Trophoblast cell (in vitro differentiated cells and primary cell): ENCODE data around the gene GJB1.

Experiments
- DNase-seq, 2 donors: peaks; one replicate each; pipeline ENCODE4 v3.0.0-alpha.2; 2016
- H2AFZ ChIP-seq: 2 replicates; pipeline ENCODE4 v1.6.1; 2013; ENCODE audit warnings: low read length, moderate library complexity, mild to moderate bottlenecking; ENCODE audit not compliant: insufficient read depth, poor library complexity
- H2AK5ac ChIP-seq: 2 replicates; pipeline ENCODE4 v1.6.1; 2013; ENCODE audit warnings: mild to moderate bottlenecking, low read length
- H2BK120ac ChIP-seq: 2 replicates; pipeline ENCODE4 v1.6.1; 2013; ENCODE audit warnings: low read length, mild to moderate bottlenecking, moderate library complexity; ENCODE audit not compliant: insufficient read depth, poor library complexity
- H2BK12ac ChIP-seq: 2 replicates; pipeline ENCODE4 v1.6.1; 2013; ENCODE audit warnings: mild to moderate bottlenecking, low read length, moderate library complexity
- H2BK5ac ChIP-seq: 2 replicates; pipeline ENCODE4 v1.6.1; 2013; ENCODE audit warnings: low read length, low read depth, moderate library complexity, mild to moderate bottlenecking; ENCODE audit not compliant: poor library complexity
- H3K14ac ChIP-seq: 2 replicates; pipeline ENCODE4 v1.6.1; 2013; ENCODE audit warnings: mild to moderate bottlenecking, low read length
- H3K18ac ChIP-seq: 2 replicates; pipeline ENCODE4 v1.6.1; 2013; ENCODE audit warnings: mild to moderate bottlenecking, low read length
- H3K23ac ChIP-seq: 2 replicates; pipeline ENCODE4 v1.6.1; 2013; ENCODE audit warnings: low read length
- H3K27ac ChIP-seq: 2 replicates; pipeline ENCODE4 v1.5.1; 2013; ENCODE audit warnings: low read depth, mild to moderate bottlenecking, inconsistent platforms, low read length, moderate library complexity
- H3K27me3 ChIP-seq: 2 replicates; pipeline ENCODE4 v1.6.1; 2013; ENCODE audit warnings: inconsistent platforms, mild to moderate bottlenecking, low read length, moderate library complexity; ENCODE audit not compliant: insufficient read depth
- H3K36me3 ChIP-seq, 2 experiments: 1 replicate in 1 of 2; 2 replicates in 1 of 2; pipeline ENCODE4 v1.6.1; 2013; ENCODE audit warnings: low read length in 2 of 2, mild to moderate bottlenecking in 2 of 2, moderate library complexity in 1 of 2; ENCODE audit not compliant: insufficient read depth in 2 of 2, control insufficient read depth in 1 of 2
- H3K4ac ChIP-seq: 2 replicates; pipeline ENCODE4 v1.6.1; 2013; ENCODE audit warnings: low read depth, mild to moderate bottlenecking, low read length, moderate library complexity
- H3K4me1 ChIP-seq, 2 experiments: 1 replicate in 1 of 2; 2 replicates in 1 of 2; pipeline ENCODE4 v1.6.1; 2013; ENCODE audit warnings: low read length in 2 of 2, mild to moderate bottlenecking in 2 of 2, moderate library complexity in 1 of 2; ENCODE audit not compliant: insufficient read depth in 2 of 2, control insufficient read depth in 1 of 2
- H3K4me2 ChIP-seq: 2 replicates; pipeline ENCODE4 v1.6.1; 2013; ENCODE audit warnings: inconsistent platforms, mild to moderate bottlenecking, low read length, moderate library complexity
- H3K4me3 ChIP-seq: 2 replicates; pipeline ENCODE4 v1.5.1; 2013; ENCODE audit warnings: mild to moderate bottlenecking, low read depth, low read length, inconsistent platforms
- H3K79me1 ChIP-seq: one replicate; pipeline ENCODE4 v1.6.1; 2013; ENCODE audit warnings: low read length
- H3K79me2 ChIP-seq: 2 replicates; pipeline ENCODE4 v1.6.1; 2013; ENCODE audit warnings: low read length, mild to moderate bottlenecking; ENCODE audit not compliant: control insufficient read depth, insufficient read depth, poor library complexity
- H3K9ac ChIP-seq: 2 replicates; pipeline ENCODE4 v1.6.1; 2013; ENCODE audit warnings: mild to moderate bottlenecking, low read length
- H3K9me3 ChIP-seq: 2 replicates; pipeline ENCODE4 v1.6.1; 2013; ENCODE audit warnings: low read depth, mild to moderate bottlenecking, control low read depth, inconsistent platforms, low read length; ENCODE audit not compliant: insufficient read depth
- H4K12ac ChIP-seq: 2 replicates; pipeline ENCODE4 v1.6.1; 2013; ENCODE audit warnings: low read depth, mild to moderate bottlenecking, low read length, moderate library complexity
- H4K8ac ChIP-seq: 2 replicates; pipeline ENCODE4 v1.6.1; 2013; ENCODE audit warnings: low read depth, mild to moderate bottlenecking, low read length, moderate library complexity
- H4K91ac ChIP-seq: one replicate; pipeline ENCODE4 v1.6.1; 2013; ENCODE audit warnings: low read depth, mild to moderate bottlenecking, low read length, moderate library complexity
- WGBS: extraction: QIAGEN DNeasy Blood & Tissue Kit; methylation state at CpG from one replicate; pipeline ENCODE4 v1.1.7; 2013; ENCODE audit warnings: missing lambda C conversion rate; ENCODE audit not compliant: insufficient read length, insufficient coverage; ENCODE audit errors: extremely low coverage; 5-methylcytosine and 5-hydroxymethylcytosine counted together

The GJB1 gene

GRCh38 chrX:71239781-71240180, 16.8 kb downstream of the GJB1 start:
- H2BK5ac ChIP-seq, result no peak overlapping the region
- no peak overlapping the region for H2BK120ac ChIP-seq
- no peak overlapping the region for H2AFZ ChIP-seq
- H3K79me2 ChIP-seq, result no peaks in the 10 kb centered on the region
- H3K27ac ChIP-seq, result no peak overlapping the region
- H3K27me3 ChIP-seq, result no peaks in the 10 kb centered on the region
- no peaks in the 10 kb centered on the region for H3K79me1 ChIP-seq
- H3K9me3 ChIP-seq, result no peaks in the 10 kb centered on the region
- H3K4me1 ChIP-seq, result no peaks in the 10 kb centered on the region
- no peak overlapping the region for H4K91ac ChIP-seq
- H3K9ac ChIP-seq, result no peak overlapping the region
- H4K12ac ChIP-seq, result no peak overlapping the region
- no peak overlapping the region for H3K4me2 ChIP-seq
- DNase-seq, result no peak
- H3K36me3 ChIP-seq, result peaks cover 40 to 52% of the 10 kb centered on the region in 2 experiments
- no peak overlapping the region for H3K23ac ChIP-seq
- H3K4me3 ChIP-seq, result no peak overlapping the region
- no CpG with 5 or more reads among the region's 3 CpGs for WGBS
- no peak overlapping the region for H2BK12ac ChIP-seq
- H3K4ac ChIP-seq, result no peak overlapping the region
- H3K14ac ChIP-seq, result no peak overlapping the region
- no peak overlapping the region for H3K18ac ChIP-seq
- no peak overlapping the region for H4K8ac ChIP-seq
- H2AK5ac ChIP-seq, result no peak overlapping the region

- Histone ChIP-seq H4K12ac (no peak overlapping the region), H2BK120ac (no peak overlapping the region), H3K4me3 (no peak overlapping the region), H3K27me3 (no peaks in the 10 kb centered on the region), H2AK5ac (no peak overlapping the region), H3K23ac (no peak overlapping the region), H3K4ac (no peak overlapping the region), H3K9ac (no peak overlapping the region), H2AFZ (no peak overlapping the region), H3K36me3 (peaks cover 52 to 66% of the 10 kb centered on the region in 2 experiments), H3K4me2 (no peak overlapping the region), H2BK5ac (no peak overlapping the region), H3K4me1 (no peaks in the 10 kb centered on the region), H3K14ac (no peak overlapping the region), H2BK12ac (no peak overlapping the region), H3K27ac (no peak overlapping the region), H3K9me3 (no peaks in the 10 kb centered on the region), H3K18ac (no peak overlapping the region), H4K8ac (no peak overlapping the region), H3K79me1 (no peaks in the 10 kb centered on the region), H4K91ac (no peak overlapping the region), H3K79me2 (no peaks in the 10 kb centered on the region)
- WGBS, result no CpG with 5 or more reads among the region's 6 CpGs
- DNase-seq, result no peak
Observed at GRCh38 chrX:71241301-71241700, 18.3 kb downstream of the GJB1 start.

GRCh38 chrX:71244359-71245128, 21.5 kb downstream of the GJB1 start:
- Histone ChIP-seq H4K91ac (no peak overlapping the region), H3K79me1 (no peaks in the 10 kb centered on the region), H3K27me3 (no peaks in the 10 kb centered on the region), H3K4ac (no peak overlapping the region), H2AK5ac (no peak overlapping the region), H3K79me2 (no peaks in the 10 kb centered on the region), H3K36me3 (peaks cover 74 to 92% of the 10 kb centered on the region in 2 experiments), H3K14ac (no peak overlapping the region), H2BK5ac (no peak overlapping the region), H2AFZ (no peak overlapping the region), H3K4me2 (no peak overlapping the region), H2BK120ac (no peak overlapping the region), H3K9me3 (no peaks in the 10 kb centered on the region), H3K4me1 (no peaks in the 10 kb centered on the region), H3K4me3 (no peak overlapping the region), H3K23ac (no peak overlapping the region), H3K27ac (no peak overlapping the region), H3K18ac (no peak overlapping the region), H3K9ac (no peak overlapping the region), H2BK12ac (no peak overlapping the region), H4K8ac (no peak overlapping the region), H4K12ac (no peak overlapping the region)
- no CpG with 5 or more reads among the region's 9 CpGs for WGBS
- no peak for DNase-seq

GRCh38 chrX:71245159-71245558, 22.1 kb downstream of the GJB1 start:
- no peak overlapping the region for H3K9ac ChIP-seq
- no peak overlapping the region for H3K4me2 ChIP-seq
- no peak overlapping the region for H3K18ac ChIP-seq
- no peak overlapping the region for H2BK12ac ChIP-seq
- no peak for DNase-seq
- H3K79me1 ChIP-seq, result no peaks in the 10 kb centered on the region
- H3K14ac ChIP-seq, result no peak overlapping the region
- H3K79me2 ChIP-seq, result no peaks in the 10 kb centered on the region
- H3K27ac ChIP-seq, result no peak overlapping the region
- WGBS, result no CpG with 5 or more reads among the region's 2 CpGs
- H2BK120ac ChIP-seq, result no peak overlapping the region
- H3K27me3 ChIP-seq, result no peaks in the 10 kb centered on the region
- H3K4me1 ChIP-seq, result no peaks in the 10 kb centered on the region
- no peaks in the 10 kb centered on the region for H3K9me3 ChIP-seq
- no peak overlapping the region for H3K23ac ChIP-seq
- H2BK5ac ChIP-seq, result no peak overlapping the region
- H2AK5ac ChIP-seq, result no peak overlapping the region
- H4K12ac ChIP-seq, result no peak overlapping the region
- peaks cover 76 to 94% of the 10 kb centered on the region in 2 experiments for H3K36me3 ChIP-seq
- H3K4me3 ChIP-seq, result no peak overlapping the region
- H4K91ac ChIP-seq, result no peak overlapping the region
- H4K8ac ChIP-seq, result no peak overlapping the region
- no peak overlapping the region for H2AFZ ChIP-seq
- H3K4ac ChIP-seq, result no peak overlapping the region
